Panc1 (cell line): Measurements from ENCODE around the gene MCCC1. TPM values are rescaled to one million over a fixed set of nuclear protein-coding genes. Genes with fewer than 3 reads are reported as not detected.

Source experiments
- ATAC-seq: fragments of 200-7000 bp; cut with Tn5 transposase; 2 replicates; pipeline ENCODE4 v1.9.1; 2020; ENCODE audit warnings: mild to moderate bottlenecking, moderate library complexity
- BruUV-seq: library from RNA; stranded (reverse); fragments of 400-500 nt; replicated peaks from 2 replicates; lab custom pipeline; 2021; lab: Mats Ljungman, UMichigan
- CTCF ChIA-PET: fragments of 300-600 bp; sonication (Branson Sonifier 250); formaldehyde crosslinking; loops from one replicate; lab custom pipeline; 2022; ENCODE audit warnings: antibody characterized with exemption; lab: Charles Lee
- POLR2A ChIA-PET: fragments of 300-600 bp; sonication (Branson Sonifier 250); formaldehyde crosslinking; loops from one replicate; lab custom pipeline; 2022; ENCODE audit warnings: antibody characterized with exemption; lab: Charles Lee
- DNase-seq: peaks from one replicate; pipeline ENCODE4 v3.0.0-alpha.2; 2010; ENCODE audit warnings: low read depth, low spot score
- H3K27ac ChIP-seq: 2 replicates; pipeline ENCODE4 v1.5.1; 2011; ENCODE audit warnings: mild to moderate bottlenecking, low read length, inconsistent platforms
- H3K27me3 ChIP-seq: fragments of 200-500 bp; sonication (Bioruptor generic); 2 replicates; pipeline ENCODE4 v1.6.0; 2014; ENCODE audit warnings: low read length, inconsistent platforms; ENCODE audit not compliant: control insufficient read depth, insufficient read depth
- H3K36me3 ChIP-seq: fragments of 200-500 bp; sonication (Bioruptor generic); 2 replicates; pipeline ENCODE4 v1.5.1; 2014; ENCODE audit warnings: inconsistent platforms, mild to moderate bottlenecking, low read length, moderate library complexity; ENCODE audit not compliant: control insufficient read depth, insufficient read depth
- H3K4me1 ChIP-seq: 2 replicates; pipeline ENCODE4 v1.5.1; 2011; ENCODE audit warnings: inconsistent platforms, mild to moderate bottlenecking, low read length, moderate library complexity; ENCODE audit not compliant: control insufficient read depth, insufficient read depth
- H3K4me3 ChIP-seq, 2 experiments: 2 replicates each; pipeline ENCODE4 v1.5.1; 2011 to 2012; ENCODE audit warnings: low read depth in 2 of 2, low read length in 2 of 2, mild to moderate bottlenecking in 2 of 2, inconsistent platforms in 1 of 2, moderate library complexity in 1 of 2
- H3K9me3 ChIP-seq: fragments of 200-500 bp; sonication (Bioruptor generic); 2 replicates; pipeline ENCODE4 v1.5.1; 2014; ENCODE audit warnings: low read depth, mild to moderate bottlenecking, inconsistent platforms, low read length, moderate library complexity; ENCODE audit not compliant: control insufficient read depth, insufficient read depth
- CTCF ChIP-seq: fragments of 450-650 bp; IDR thresholded peaks from 2 replicates; pipeline ENCODE4 v1.5.1; 2017; ENCODE audit warnings: mild to moderate bottlenecking
- POLR2AphosphoS5 ChIP-seq: IDR thresholded peaks from 2 replicates; pipeline ENCODE4 v1.6.1; 2012; ENCODE audit warnings: mild to moderate bottlenecking, low read depth, low read length, moderate library complexity
- REST ChIP-seq, 2 experiments: IDR thresholded peaks; 2 replicates each; pipeline ENCODE4 v1.6.1; 2011 to 2012; ENCODE audit warnings: low read depth in 2 of 2, control low read depth in 1 of 2, low read length in 1 of 2, mild to moderate bottlenecking in 1 of 2, moderate library complexity in 1 of 2; ENCODE audit not compliant: insufficient read depth in 1 of 2
- SIN3A ChIP-seq: IDR thresholded peaks from 2 replicates; pipeline ENCODE4 v1.6.1; 2012; ENCODE audit warnings: low read depth, mild to moderate bottlenecking, low read length, moderate library complexity, borderline replicate concordance; ENCODE audit not compliant: insufficient read depth
- TCF7L2 ChIP-seq: IDR thresholded peaks from 2 replicates; pipeline ENCODE4 v1.6.1; 2011; ENCODE audit warnings: mild to moderate bottlenecking, low read depth, low read length, inconsistent platforms
- in situ Hi-C: cut with HindIII; loops from 2 replicates; pipeline ENCODE4 v1.10.0; 2016; ENCODE audit warnings: low sequenced_read_pairs, low pct_unique_long_range_greater_than_20kb
- intact Hi-C: fragments of 100-400 bp; cut with micrococcal nuclease; formaldehyde crosslinking; loops from one replicate; pipeline ENCODE4 v1.10.0; 2022; ENCODE audit not compliant: unreplicated experiment
- total RNA-seq: library from RNA; stranded (reverse); gene quantifications from one replicate; pipeline ENCODE4 v1.2.1, GENCODE V29; 2021; ENCODE audit not compliant: unreplicated experiment

MCCC1 gene
- total RNA-seq, 1 experiment from 2014 or later = 24.2 TPM

GRCh38 chr3:183013074-183013473 lies 86.2 kb downstream of the MCCC1 start:
- ChIA-PET POLR2A (no interaction called here), CTCF (interaction anchor here (0.7 kb wide), 1 partner anchor 580 kb away, joined by 3 read pairs; no protein-coding TSS in a partner anchor)
- Histone ChIP-seq H3K4me3 (no peak overlapping the region), H3K27me3 (no peaks in the 10 kb centered on the region), H3K4me1 (no peaks in the 10 kb centered on the region), H3K9me3 (no peaks in the 10 kb centered on the region), H3K27ac (no peak overlapping the region), H3K36me3 (no peaks in the 10 kb centered on the region)
- intact Hi-C loops = no loop called here
- in situ Hi-C loops = no loop called here
- BruUV-seq = no TSS peak
- DNase-seq (no peak), ATAC-seq (no peak)
- TF ChIP-seq SIN3A = no peak
- no peak for TF ChIP-seq CTCF
- TF ChIP-seq REST (IDR thresholded peaks at IDR 0.05; ENCODE audit: insufficient read depth in 1 of 2, low read depth in 2 of 2, low read length in 1 of 2) = no peak
- no peak for TF ChIP-seq POLR2AphosphoS5
- no peak for TF ChIP-seq TCF7L2

- no peaks in the 10 kb centered on the region for H3K9me3 ChIP-seq
- H3K4me3 ChIP-seq = no peak overlapping the region
- no TSS peak for BruUV-seq
- H3K27me3 ChIP-seq = no peaks in the 10 kb centered on the region
- ATAC-seq (no peak), DNase-seq (no peak)
- in situ Hi-C loops = no loop called here
- intact Hi-C loops = no loop called here
- H3K27ac ChIP-seq = no peak overlapping the region
- H3K36me3 ChIP-seq = no peaks in the 10 kb centered on the region
- H3K4me1 ChIP-seq = no peaks in the 10 kb centered on the region
- POLR2A ChIA-PET = no interaction called here
- no peak for TF ChIP-seq POLR2AphosphoS5
- no peak for TF ChIP-seq REST (IDR thresholded peaks at IDR 0.05; ENCODE audit: insufficient read depth in 1 of 2, low read depth in 2 of 2, low read length in 1 of 2)
- TF ChIP-seq TCF7L2 = no peak
- no peak for TF ChIP-seq SIN3A
- TF ChIP-seq CTCF = no peak
- CTCF ChIA-PET = no interaction called here
Measured at GRCh38 chr3:183008800-183009199, 90.5 kb downstream of the MCCC1 start.
